A549 (cell line): Measurements from ENCODE around the gene TUBGCP3. TPM values are rescaled to one million over a fixed set of nuclear protein-coding genes. Genes with fewer than 3 reads are reported as not detected.
"Not testable (repeated sequence)": the region's sequence is repeated elsewhere in the genome, so short reads cannot be mapped to it uniquely, and the experiment has no call there.

ENCODE experiments used
- ATAC-seq, 2 experiments: fragments of 200-7000 bp in 1 of 2; fragments of >200 bp in 1 of 2; cut with Nextera tagmentation in 1 of 2; cut with Tn5 transposase in 1 of 2; 3 replicates each; pipeline versions ENCODE4 v1.8.0 to v1.9.1; 2018 to 2020; ENCODE audit warnings: mild to moderate bottlenecking in 1 of 2, moderate library complexity in 1 of 2
- CTCF ChIA-PET: fragments of 300-600 bp; sonication (Branson Sonifier 250); formaldehyde crosslinking; extraction: SDS; loops from one replicate; lab custom pipeline; 2021; ENCODE audit warnings: antibody characterized with exemption, inconsistent platforms; lab: Yijun Ruan, JAX
- POLR2A ChIA-PET: fragments of 350-600 bp; formaldehyde crosslinking; extraction: SDS; loops from one replicate; lab custom pipeline; 2021; ENCODE audit warnings: antibody characterized with exemption, inconsistent platforms; lab: Yijun Ruan, JAX
- DNase-seq, 2 experiments: peaks; one replicate each; pipeline versions ENCODE4 v3.0.0 to v3.0.0-alpha.2; 2011 to 2016; ENCODE audit warnings: low read depth in 1 of 2, low spot score in 1 of 2
- FAIRE-seq: peaks from 2 replicates; lab custom pipeline; 2011; peaks lifted over from hg19 to GRCh38; lab: Jason Lieb, UNC
- H3K27ac ChIP-seq, 2 experiments: fragments of >200 bp; sonication (Bioruptor Twin); formaldehyde crosslinking; 3 replicates each; pipeline ENCODE4 v1.5.1; 2016 to 2017
- H3K4me1 ChIP-seq: fragments of >200 bp; sonication (Bioruptor Twin); formaldehyde crosslinking; 3 replicates; pipeline ENCODE4 v1.6.1; 2016
- H3K4me2 ChIP-seq: fragments of >200 bp; sonication (Bioruptor Twin); formaldehyde crosslinking; 3 replicates; pipeline ENCODE4 v1.6.1; 2016
- H3K4me3 ChIP-seq: fragments of >200 bp; sonication (Bioruptor Twin); formaldehyde crosslinking; 3 replicates; pipeline ENCODE4 v1.5.1; 2016
- H3K9me3 ChIP-seq: fragments of >200 bp; sonication (Bioruptor Twin); formaldehyde crosslinking; 3 replicates; pipeline ENCODE4 v1.6.1; 2016
- BCL3 ChIP-seq: fragments of >200 bp; sonication (Bioruptor Twin); formaldehyde crosslinking; IDR thresholded peaks from 3 replicates; pipeline ENCODE4 v1.6.1; 2016
- CEBPB ChIP-seq, 2 experiments: fragments of >200 bp in 1 of 2; sonication (Bioruptor Twin) in 1 of 2; formaldehyde crosslinking in 1 of 2; IDR thresholded peaks; 2 replicates each; pipeline ENCODE4 v1.6.1; 2012 to 2016
- CHD2 ChIP-seq: fragments of 150-350 bp; IDR thresholded peaks from 2 replicates; pipeline ENCODE4 v1.6.1; 2014; ENCODE audit warnings: low read length; ENCODE audit not compliant: partially characterized antibody
- ESRRA ChIP-seq: fragments of 150-350 bp; IDR thresholded peaks from 2 replicates; pipeline ENCODE4 v1.6.1; 2014; ENCODE audit warnings: mild to moderate bottlenecking, low read length, borderline replicate concordance
- FOSL2 ChIP-seq, 2 experiments: fragments of 450-650 bp in 1 of 2; fragments of >200 bp in 1 of 2; sonication (Bioruptor Twin) in 1 of 2; formaldehyde crosslinking; IDR thresholded peaks; 2 replicates each; pipeline versions ENCODE4 v1.5.0 to v1.6.1; 2016 to 2020; ENCODE audit warnings: mild to moderate bottlenecking in 1 of 2, moderate library complexity in 1 of 2
- HDAC2 ChIP-seq: fragments of 200-600 bp; sonication (generic); IDR thresholded peaks from 2 replicates; pipeline ENCODE4 v1.6.1; 2016
- HOXB13 ChIP-seq: fragments of 250-450 bp; sonication (Bioruptor Pico); IDR thresholded peaks from 2 replicates; pipeline ENCODE4 v1.5.0; 2020; ENCODE audit warnings: low read depth, mild to moderate bottlenecking, moderate library complexity
- KDM5A ChIP-seq: fragments of 200-600 bp; sonication (generic); IDR thresholded peaks from 2 replicates; pipeline ENCODE4 v1.6.1; 2016; ENCODE audit warnings: antibody characterized with exemption, mild to moderate bottlenecking
- MAX ChIP-seq: IDR thresholded peaks from 2 replicates; pipeline ENCODE4 v1.6.1; 2012
- MYC ChIP-seq: IDR thresholded peaks from 2 replicates; pipeline ENCODE4 v1.6.1; 2012; ENCODE audit warnings: mild to moderate bottlenecking, inconsistent platforms, low read length, improper control_type of control experiment, borderline replicate concordance
- NFE2L2 ChIP-seq: fragments of 150-350 bp; conservative IDR thresholded peaks from 2 replicates; pipeline ENCODE4 v1.6.1; 2014; ENCODE audit warnings: low read length
- PBX3 ChIP-seq: IDR thresholded peaks from 2 replicates; pipeline ENCODE4 v1.6.1; 2012
- POLR2AphosphoS2 ChIP-seq: conservative IDR thresholded peaks from 2 replicates; pipeline ENCODE4 v1.6.1; 2012; ENCODE audit warnings: low read length, improper control_type of control experiment, inconsistent platforms
- REST ChIP-seq: fragments of 200-600 bp; sonication (generic); IDR thresholded peaks from 2 replicates; pipeline ENCODE4 v1.6.1; 2016; ENCODE audit warnings: antibody characterized with exemption, mild to moderate bottlenecking, moderate library complexity
- RNF2 ChIP-seq: fragments of 200-600 bp; sonication (generic); IDR thresholded peaks from 2 replicates; pipeline ENCODE4 v1.6.1; 2016; ENCODE audit warnings: low read depth, mild to moderate bottlenecking, antibody characterized with exemption, moderate library complexity, borderline replicate concordance
- USF2 ChIP-seq: fragments of 450-650 bp; IDR thresholded peaks from 2 replicates; pipeline ENCODE4 v1.6.1; 2014; ENCODE audit warnings: antibody characterized with exemption
- ZC3H11A ChIP-seq: fragments of 450-650 bp; IDR thresholded peaks from 2 replicates; pipeline ENCODE4 v1.6.1; 2014; ENCODE audit warnings: antibody characterized with exemption, mild to moderate bottlenecking
- ZFP36 ChIP-seq: fragments of 450-650 bp; IDR thresholded peaks from 2 replicates; pipeline ENCODE4 v1.6.1; 2014; ENCODE audit warnings: borderline replicate concordance; ENCODE audit not compliant: partially characterized antibody
- ZNF302 ChIP-seq: fragments of 250-450 bp; sonication (Bioruptor Pico); IDR thresholded peaks from 2 replicates; pipeline ENCODE4 v1.9.0; 2021; ENCODE audit warnings: inconsistent platforms, mild to moderate bottlenecking, moderate library complexity
- WGBS: methylation state at CpG from one replicate; pipeline ENCODE4 v1.1.6; 2017; ENCODE audit errors: missing lambda C conversion rate; 5-methylcytosine and 5-hydroxymethylcytosine counted together
- polyA plus RNA-seq, 4 experiments: library from polyadenylated mRNA; depleted of rRNA in 3 of 4; stranded (reverse); fragments of >200 nt; fragmentation: RNase III in 1 of 4; extraction: RNeasy Plus Mini Kit Qiagen cat#74134 plus additional on column Dnase treatment in 1 of 4; gene quantifications; 2 replicates in 3 of 4; 3 replicates in 1 of 4; pipeline ENCODE4 v1.2.3, GENCODE V29; 2011 to 2017

The TUBGCP3 gene
- polyA plus RNA-seq, 2 of the 4 experiments (the other 2 are of a cell fraction): 15.9 to 21.3 TPM

- ATAC-seq (no peak), FAIRE-seq (no peak), DNase-seq (no peak)
- TF ChIP-seq HDAC2: no peak
- CTCF ChIA-PET: no interaction called here
- no peaks in the 10 kb centered on the region for H3K4me1 ChIP-seq
- 92% methylated on average over 11 of the region's 11 CpGs for WGBS
- H3K9me3 ChIP-seq: no peaks in the 10 kb centered on the region
- H3K4me2 ChIP-seq: no peak overlapping the region
- POLR2A ChIA-PET: no interaction called here
- H3K27ac ChIP-seq: no peak overlapping the region
- H3K4me3 ChIP-seq: no peak overlapping the region
Measured at GRCh38 chr13:112486386-112487126, 101.4 kb downstream of the TUBGCP3 start.

- WGBS: 92% methylated on average over 14 of the region's 25 CpGs
- H3K4me2 ChIP-seq, CTCF ChIA-PET, H3K4me1 ChIP-seq, FAIRE-seq, POLR2A ChIA-PET, DNase-seq, H3K4me3 ChIP-seq, H3K27ac ChIP-seq, H3K9me3 ChIP-seq, ATAC-seq: not testable (repeated sequence)
Measured at GRCh38 chr13:112485814-112486213, 102.1 kb downstream of the TUBGCP3 start.

- H3K27ac ChIP-seq: no peak overlapping the region
- DNase-seq (no peak), ATAC-seq (no peak), FAIRE-seq (no peak)
- 95% methylated on average over 7 of the region's 7 CpGs for WGBS
- no peak overlapping the region for H3K4me3 ChIP-seq
- H3K4me1 ChIP-seq: no peaks in the 10 kb centered on the region
- no peak for TF ChIP-seq ESRRA
- no peak for TF ChIP-seq MAX
- no peak for TF ChIP-seq POLR2AphosphoS2
- no peak for TF ChIP-seq BCL3
- no peak for TF ChIP-seq USF2
- TF ChIP-seq ZNF302 (CRISPR knock-in tag): no peak
- ChIA-PET POLR2A (no interaction called here), CTCF (interaction anchor here (1.3 to 1.6 kb wide), 2 partner anchors 39 to 1009 kb away, joined by 3 to 6 read pairs; no protein-coding TSS in a partner anchor)
- H3K4me2 ChIP-seq: no peak overlapping the region
- no peaks in the 10 kb centered on the region for H3K9me3 ChIP-seq
Measured at GRCh38 chr13:112483299-112483698, 104.7 kb downstream of the TUBGCP3 start.

GRCh38 chr13:112481458-112481857 is 106.5 kb downstream of the TUBGCP3 start:
- no peak overlapping the region for H3K4me3 ChIP-seq
- H3K27ac ChIP-seq: no peak overlapping the region
- H3K9me3 ChIP-seq: no peaks in the 10 kb centered on the region
- CTCF ChIA-PET: no interaction called here
- no peak overlapping the region for H3K4me2 ChIP-seq
- no peaks in the 10 kb centered on the region for H3K4me1 ChIP-seq
- no peak for ATAC-seq
- POLR2A ChIA-PET: no interaction called here
- DNase-seq: no peak
- no peak for FAIRE-seq
- TF ChIP-seq BCL3 (no peak), ZC3H11A (no peak), ZNF302 (CRISPR knock-in tag) (no peak), REST (no peak), MYC (no peak), CEBPB (IDR thresholded peaks at IDR 0.05) (no peak), NFE2L2 (no peak), PBX3 (no peak), CHD2 (no peak), KDM5A (no peak), RNF2 (no peak), HOXB13 (no peak), ZFP36 (no peak), FOSL2 (IDR thresholded peaks at IDR 0.05) (no peak), FOSL2 (CRISPR knock-in tag; IDR thresholded peaks at IDR 0.05) (no peak)
